ENCODE results near the gene SLC35G3. TPM values are rescaled to one million over a fixed set of nuclear protein-coding genes. Genes with fewer than 3 reads are reported as not detected.

SLC35G3 gene
- total and polyA plus RNA-seq, 2 of the 13 experiments (the other 11 are each of a cell fraction or from before 2014, with no cell fraction given), result not detected

GRCh38 chr17:35242158-35242804 is 48.1 kb upstream of the SLC35G3 start (continued):
- TF ChIP-seq, protein P1, sequence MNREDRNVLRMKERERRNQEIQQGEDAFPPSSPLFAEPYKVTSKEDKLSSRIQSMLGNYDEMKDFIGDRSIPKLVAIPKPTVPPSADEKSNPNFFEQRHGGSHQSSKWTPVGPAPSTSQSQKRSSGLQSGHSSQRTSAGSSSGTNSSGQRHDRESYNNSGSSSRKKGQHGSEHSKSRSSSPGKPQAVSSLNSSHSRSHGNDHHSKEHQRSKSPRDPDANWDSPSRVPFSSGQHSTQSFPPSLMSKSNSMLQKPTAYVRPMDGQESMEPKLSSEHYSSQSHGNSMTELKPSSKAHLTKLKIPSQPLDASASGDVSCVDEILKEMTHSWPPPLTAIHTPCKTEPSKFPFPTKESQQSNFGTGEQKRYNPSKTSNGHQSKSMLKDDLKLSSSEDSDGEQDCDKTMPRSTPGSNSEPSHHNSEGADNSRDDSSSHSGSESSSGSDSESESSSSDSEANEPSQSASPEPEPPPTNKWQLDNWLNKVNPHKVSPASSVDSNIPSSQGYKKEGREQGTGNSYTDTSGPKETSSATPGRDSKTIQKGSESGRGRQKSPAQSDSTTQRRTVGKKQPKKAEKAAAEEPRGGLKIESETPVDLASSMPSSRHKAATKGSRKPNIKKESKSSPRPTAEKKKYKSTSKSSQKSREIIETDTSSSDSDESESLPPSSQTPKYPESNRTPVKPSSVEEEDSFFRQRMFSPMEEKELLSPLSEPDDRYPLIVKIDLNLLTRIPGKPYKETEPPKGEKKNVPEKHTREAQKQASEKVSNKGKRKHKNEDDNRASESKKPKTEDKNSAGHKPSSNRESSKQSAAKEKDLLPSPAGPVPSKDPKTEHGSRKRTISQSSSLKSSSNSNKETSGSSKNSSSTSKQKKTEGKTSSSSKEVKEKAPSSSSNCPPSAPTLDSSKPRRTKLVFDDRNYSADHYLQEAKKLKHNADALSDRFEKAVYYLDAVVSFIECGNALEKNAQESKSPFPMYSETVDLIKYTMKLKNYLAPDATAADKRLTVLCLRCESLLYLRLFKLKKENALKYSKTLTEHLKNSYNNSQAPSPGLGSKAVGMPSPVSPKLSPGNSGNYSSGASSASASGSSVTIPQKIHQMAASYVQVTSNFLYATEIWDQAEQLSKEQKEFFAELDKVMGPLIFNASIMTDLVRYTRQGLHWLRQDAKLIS (CRISPR knock-in tag; IDR thresholded peaks at IDR 0.05), result no peak
- TF ChIP-seq ZNF670 (CRISPR knock-in tag; IDR thresholded peaks at IDR 0.05; ENCODE audit: borderline replicate concordance), result no peak
- no peak for TF ChIP-seq ZNF672 (CRISPR knock-in tag; IDR thresholded peaks at IDR 0.05)
- TF ChIP-seq CTCF (CRISPR knock-in tag; IDR thresholded peaks at IDR 0.05), result 0 out of 2 replicates have a peak, but pooled peaks have one; percentile 21
- no peak for TF ChIP-seq ZFYVE20 (CRISPR knock-in tag; IDR thresholded peaks at IDR 0.05; ENCODE audit: borderline replicate concordance, low read depth)
- TF ChIP-seq, protein P2, sequence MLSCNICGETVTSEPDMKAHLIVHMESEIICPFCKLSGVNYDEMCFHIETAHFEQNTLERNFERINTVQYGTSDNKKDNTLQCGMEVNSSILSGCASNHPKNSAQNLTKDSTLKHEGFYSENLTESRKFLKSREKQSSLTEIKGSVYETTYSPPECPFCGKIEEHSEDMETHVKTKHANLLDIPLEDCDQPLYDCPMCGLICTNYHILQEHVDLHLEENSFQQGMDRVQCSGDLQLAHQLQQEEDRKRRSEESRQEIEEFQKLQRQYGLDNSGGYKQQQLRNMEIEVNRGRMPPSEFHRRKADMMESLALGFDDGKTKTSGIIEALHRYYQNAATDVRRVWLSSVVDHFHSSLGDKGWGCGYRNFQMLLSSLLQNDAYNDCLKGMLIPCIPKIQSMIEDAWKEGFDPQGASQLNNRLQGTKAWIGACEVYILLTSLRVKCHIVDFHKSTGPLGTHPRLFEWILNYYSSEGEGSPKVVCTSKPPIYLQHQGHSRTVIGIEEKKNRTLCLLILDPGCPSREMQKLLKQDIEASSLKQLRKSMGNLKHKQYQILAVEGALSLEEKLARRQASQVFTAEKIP (CRISPR knock-in tag; IDR thresholded peaks at IDR 0.05; ENCODE audit: borderline replicate concordance), result no peak
- TF ChIP-seq ZNF12 (CRISPR knock-in tag; IDR thresholded peaks at IDR 0.05), result no peak
- TF ChIP-seq ZNF225 (CRISPR knock-in tag; IDR thresholded peaks at IDR 0.05), result no peak
- no peak for TF ChIP-seq MED8 (CRISPR knock-in tag; IDR thresholded peaks at IDR 0.05; ENCODE audit: insufficient replicate concordance)
- TF ChIP-seq SNAPC2 (CRISPR knock-in tag; IDR thresholded peaks at IDR 0.05), result no peak
- TF ChIP-seq DMAP1 (CRISPR knock-in tag; IDR thresholded peaks at IDR 0.05), result 0 out of 2 replicates have a peak, but pooled peaks have one; percentile 29
- no peak for TF ChIP-seq ZNF850 (CRISPR knock-in tag; conservative IDR thresholded peaks at IDR 0.05)
- TF ChIP-seq KDM2A (CRISPR knock-in tag; IDR thresholded peaks at IDR 0.05; ENCODE audit: borderline replicate concordance, low read depth), result no peak
- no peak for TF ChIP-seq BRCA1 (CRISPR knock-in tag; IDR thresholded peaks at IDR 0.05)
- TF ChIP-seq SP2 (CRISPR knock-in tag; IDR thresholded peaks at IDR 0.05), result no peak; the same call in 1 of the 2 replicates
- no peak for TF ChIP-seq MEIS1 (CRISPR knock-in tag; IDR thresholded peaks at IDR 0.05; ENCODE audit: borderline replicate concordance)
- TF ChIP-seq ZNF512 (CRISPR knock-in tag; IDR thresholded peaks at IDR 0.05), result no peak
